Measurements from ENCODE around the gene LPP.
"Not testable (repeated sequence)": the region's sequence is repeated elsewhere in the genome, so short reads cannot be mapped to it uniquely, and the experiment has no call there.

LPP gene

GRCh38 chr3:188617270-188617669 is 463.3 kb downstream of the LPP start:
- no peak for DNase-seq

- DNase-seq: no peak
Measured at GRCh38 chr3:188617988-188618701, 464.2 kb downstream of the LPP start.

- DNase-seq: no peak
Measured at GRCh38 chr3:188620752-188621151, 466.8 kb downstream of the LPP start.

GRCh38 chr3:188624384-188624783 is 470.4 kb downstream of the LPP start:
- no peak for DNase-seq

GRCh38 chr3:188624828-188625227 is 470.9 kb downstream of the LPP start:
- no peak for DNase-seq

GRCh38 chr3:188627652-188628051 is 473.7 kb downstream of the LPP start:
- DNase-seq: no peak

- no peak for DNase-seq
Measured at GRCh38 chr3:188631291-188632010, 477.5 kb downstream of the LPP start.

GRCh38 chr3:188633206-188633605 is 479.2 kb downstream of the LPP start:
- no peak for DNase-seq

GRCh38 chr3:188634285-188634684 is 480.3 kb downstream of the LPP start:
- no peak for DNase-seq

- no peak for DNase-seq
Measured at GRCh38 chr3:188635258-188636042, 481.5 kb downstream of the LPP start.

- DNase-seq: not testable (repeated sequence)
Measured at GRCh38 chr3:188636292-188636691, 482.3 kb downstream of the LPP start.

- DNase-seq: no peak
Measured at GRCh38 chr3:188641076-188641475, 487.1 kb downstream of the LPP start.

GRCh38 chr3:188643736-188644135 is 489.8 kb downstream of the LPP start:
- no peak for DNase-seq

- DNase-seq: no peak
Measured at GRCh38 chr3:188646592-188646991, 492.6 kb downstream of the LPP start.

- no peak for DNase-seq
Measured at GRCh38 chr3:188647237-188647636, 493.3 kb downstream of the LPP start.

GRCh38 chr3:188649521-188649920 is 495.6 kb downstream of the LPP start:
- DNase-seq: no peak

GRCh38 chr3:188656196-188656982 is 502.4 kb downstream of the LPP start:
- DNase-seq: no peak

GRCh38 chr3:188658606-188659005 is 504.6 kb downstream of the LPP start:
- DNase-seq: no peak

GRCh38 chr3:188659449-188660090 is 505.6 kb downstream of the LPP start:
- no peak for DNase-seq

- DNase-seq: no peak
Measured at GRCh38 chr3:188660415-188660814, 506.5 kb downstream of the LPP start.

- DNase-seq: no peak
Measured at GRCh38 chr3:188661806-188662205, 507.8 kb downstream of the LPP start.

GRCh38 chr3:188662214-188662613 is 508.3 kb downstream of the LPP start:
- no peak for DNase-seq

Measured in GOT3 (cell line).